T-helper 2 cell (primary cell): ENCODE data around the gene DDC.
"Not testable (repeated sequence)": the region's sequence is repeated elsewhere in the genome, so short reads cannot be mapped to it uniquely, and the experiment has no call there.

Source experiments
- DNase-seq, 5 experiments: peaks; one replicate each; pipeline versions ENCODE4 v3.0.0 to v3.0.0-alpha.2; 2012 to 2022

DDC gene

DNA sequence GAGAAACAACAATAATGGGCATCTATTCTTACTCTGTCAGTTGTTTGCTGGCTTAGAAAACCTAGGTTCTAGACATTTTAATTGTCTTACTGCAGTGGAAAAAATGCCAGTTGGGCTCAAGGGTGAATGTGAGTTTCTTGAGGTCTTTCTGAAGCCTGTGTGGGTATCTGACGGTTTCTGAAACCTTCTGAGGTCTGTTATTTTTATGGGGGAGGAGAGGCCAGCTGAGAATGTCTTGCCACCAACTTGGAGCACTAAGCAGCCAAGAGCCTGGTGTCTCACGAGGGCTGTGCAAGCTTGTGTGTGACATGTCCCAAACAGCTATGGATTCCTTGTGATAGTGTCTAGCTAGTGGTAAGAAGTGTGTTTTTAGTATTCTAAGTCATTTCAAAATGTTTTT is 24.2 kb upstream of the DDC start:
- peak in 1 of 5 experiments; percentile 89 for DNase-seq

DNA sequence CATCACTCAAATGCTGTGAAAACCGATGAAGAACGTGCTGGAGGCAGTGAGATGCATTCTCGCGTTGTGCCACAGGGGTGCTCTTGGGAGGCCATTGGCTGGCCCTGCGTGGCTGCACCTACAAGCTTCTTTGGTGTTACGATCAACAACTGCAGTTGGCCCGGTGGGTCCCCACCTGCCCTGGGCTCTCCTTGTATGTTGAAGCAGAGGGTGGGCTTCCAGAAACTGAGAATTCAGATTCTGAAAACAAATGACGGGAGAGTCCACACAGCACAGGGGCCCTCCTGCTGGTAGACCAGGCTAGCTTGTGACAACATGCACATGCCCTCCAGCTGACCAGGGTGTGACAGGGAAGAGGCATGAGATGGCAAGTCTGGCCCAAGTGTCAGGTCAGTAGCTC is 23.7 kb upstream of the DDC start:
- peak in 1 of 5 experiments; percentile 52 for DNase-seq

DNA sequence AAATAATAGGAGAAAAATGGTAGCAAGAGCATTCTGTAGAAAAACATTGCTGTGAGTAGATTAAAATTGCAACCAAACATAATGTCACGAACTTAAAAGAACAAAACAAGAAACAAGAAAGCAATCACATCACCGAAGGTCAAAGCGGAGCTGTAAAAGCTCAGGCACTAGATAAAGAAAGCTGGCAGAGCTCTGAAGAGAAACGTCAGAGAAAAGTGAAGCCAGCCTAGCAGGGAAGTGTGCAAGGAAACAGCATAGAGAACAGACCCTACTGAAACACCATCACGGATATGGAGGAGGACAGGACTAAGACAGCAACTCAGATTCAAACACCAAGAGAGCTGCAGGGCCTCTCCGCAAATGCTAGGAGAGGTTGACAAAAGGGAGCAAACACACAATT is 22.5 kb upstream of the DDC start:
- DNase-seq, result no peak

DNA sequence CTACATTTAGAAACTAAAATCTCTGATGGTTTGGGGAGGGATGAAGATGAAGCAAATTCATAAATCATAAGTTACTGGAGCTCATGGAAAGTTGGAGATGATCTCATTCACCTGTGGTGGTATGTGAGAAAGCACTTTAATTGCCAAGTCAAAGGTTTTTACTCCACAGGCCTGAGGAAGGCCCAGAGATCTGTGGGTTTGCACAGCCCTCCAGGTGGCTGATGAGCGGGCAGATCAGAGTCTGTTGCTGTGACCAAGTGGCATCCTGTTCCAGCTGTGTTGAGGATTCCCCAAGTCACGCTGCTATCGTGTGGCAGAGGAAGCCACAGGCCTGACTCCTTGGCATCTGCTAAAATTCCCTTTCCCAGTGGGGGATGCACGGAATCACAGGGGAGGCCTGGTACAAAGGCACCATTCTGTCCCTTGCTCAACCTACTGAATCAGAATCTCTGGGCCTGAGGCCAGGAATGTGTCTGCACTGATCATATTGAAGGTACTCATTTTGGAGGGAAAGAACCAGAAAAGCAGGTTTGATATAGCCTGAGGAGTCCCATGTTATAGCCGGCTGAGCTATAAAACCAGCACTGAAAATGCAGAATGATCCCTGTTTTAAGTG is 19.7 kb upstream of the DDC start:
- DNase-seq, result no peak

DNA sequence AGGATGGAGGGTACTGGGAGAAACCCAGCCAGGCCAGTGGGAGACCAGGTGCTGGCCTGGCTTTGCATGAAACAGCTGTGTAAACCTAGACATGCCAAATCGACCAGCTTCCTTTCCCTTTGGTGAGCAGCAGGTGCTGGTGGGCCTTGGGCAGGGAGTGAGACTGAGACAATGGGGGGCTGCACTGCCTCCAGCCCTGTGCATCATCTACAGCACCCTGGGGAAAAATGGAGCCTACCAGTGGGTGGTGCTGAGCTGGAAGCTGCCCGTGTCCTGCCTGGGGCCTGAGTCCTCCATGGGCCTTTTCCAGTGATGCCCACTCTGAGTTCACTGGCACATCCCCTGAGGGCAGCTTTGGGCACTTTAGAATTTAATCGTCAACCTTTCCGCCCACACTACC is 19.2 kb upstream of the DDC start:
- no peak for DNase-seq

DNA sequence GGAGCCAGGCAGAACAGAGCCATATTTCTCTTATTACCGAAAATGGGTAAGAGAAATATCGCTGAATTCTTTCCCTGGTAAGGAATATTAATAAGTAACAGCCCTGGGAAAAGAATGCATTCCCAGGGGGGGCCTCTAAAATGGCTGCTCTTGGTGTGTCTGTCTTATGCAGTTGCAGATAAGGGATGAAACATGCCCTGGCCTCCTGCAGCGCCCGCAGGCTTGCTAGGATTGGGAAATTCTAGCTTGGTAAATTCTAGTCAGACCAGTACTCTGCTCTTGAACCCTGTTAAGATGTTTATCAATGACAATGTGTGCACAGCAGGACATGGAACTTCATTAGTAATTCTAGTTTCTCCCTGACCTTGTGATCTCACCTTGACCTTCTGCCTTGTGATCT is 18.1 kb upstream of the DDC start:
- not testable (repeated sequence) for DNase-seq

DNA sequence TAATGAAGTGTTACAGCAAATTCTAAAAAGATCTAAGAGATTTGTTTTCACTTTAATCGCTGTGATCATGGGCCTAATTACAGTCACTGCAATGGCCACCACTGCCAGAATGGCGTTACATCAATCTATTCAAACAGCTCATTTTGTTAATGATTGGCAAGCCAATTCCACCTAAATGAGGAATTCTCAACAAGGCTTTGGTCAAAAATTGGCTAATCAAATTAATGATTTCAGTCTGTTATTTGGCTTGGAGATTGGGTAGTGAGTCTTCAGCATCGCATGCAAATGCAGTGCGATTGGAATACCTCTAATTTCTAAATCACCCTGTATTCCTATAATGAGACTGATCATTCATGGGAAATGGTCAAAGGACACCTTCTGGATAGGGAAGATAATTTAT is 17.1 kb upstream of the DDC start:
- not testable (repeated sequence) for DNase-seq

DNA sequence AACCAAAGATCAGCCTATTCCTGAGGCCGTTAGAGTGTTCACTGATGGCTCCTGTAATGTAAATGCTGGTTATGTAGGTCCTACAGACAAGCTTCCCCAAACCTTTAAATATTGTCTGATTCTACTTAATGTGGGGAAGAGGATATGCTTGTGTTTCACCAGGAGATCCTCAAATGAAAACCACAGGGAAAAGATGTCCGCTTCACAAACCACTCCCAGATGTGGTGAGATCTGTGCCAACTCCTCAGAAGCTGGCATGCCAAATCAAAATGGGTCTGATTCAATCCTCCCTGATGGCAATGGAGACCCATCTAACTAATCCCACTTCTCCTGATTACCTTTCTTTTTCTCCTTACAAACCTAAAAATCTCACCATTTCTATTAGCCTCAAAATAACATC is 15.5 kb upstream of the DDC start:
- not testable (repeated sequence) for DNase-seq

DNA sequence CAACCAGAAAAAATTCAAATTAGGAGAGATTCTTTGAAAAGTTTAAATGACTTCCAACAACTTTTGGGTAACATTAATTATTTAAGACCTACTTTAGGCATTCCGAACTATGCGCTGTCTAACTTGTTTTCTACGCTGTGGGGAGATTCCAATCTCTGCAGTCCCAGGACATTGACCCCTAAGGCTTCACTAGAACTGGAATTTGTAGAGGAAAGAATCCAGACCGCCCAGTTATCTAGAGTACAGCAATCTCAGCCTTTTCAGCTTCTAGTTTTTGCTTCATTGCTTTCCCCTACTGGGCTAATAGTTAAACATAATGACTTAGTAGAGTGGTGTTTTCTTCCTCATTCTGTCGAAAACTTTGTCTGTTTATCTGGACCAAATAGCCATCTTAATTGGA is 14.9 kb upstream of the DDC start:
- DNase-seq, result no peak

DNA sequence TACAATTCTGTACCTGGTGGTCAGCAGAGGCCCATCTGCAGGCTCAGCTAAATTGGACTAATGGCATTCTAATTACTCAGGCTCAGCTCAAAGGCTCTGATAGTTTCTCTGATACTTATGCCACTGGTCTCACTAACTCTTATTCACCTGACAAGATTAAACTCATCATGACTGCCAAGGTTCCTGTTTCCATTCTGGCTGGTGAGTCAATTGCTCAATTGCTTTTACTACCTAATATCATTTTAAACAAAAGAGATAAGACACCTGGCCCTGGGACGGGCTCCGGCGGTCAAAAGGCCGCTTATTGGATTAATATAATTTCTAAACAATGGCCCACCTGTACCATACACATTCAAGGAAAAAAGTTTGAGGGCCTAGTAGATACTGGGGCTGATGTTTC is 12.9 kb upstream of the DDC start:
- not testable (repeated sequence) for DNase-seq

DNA sequence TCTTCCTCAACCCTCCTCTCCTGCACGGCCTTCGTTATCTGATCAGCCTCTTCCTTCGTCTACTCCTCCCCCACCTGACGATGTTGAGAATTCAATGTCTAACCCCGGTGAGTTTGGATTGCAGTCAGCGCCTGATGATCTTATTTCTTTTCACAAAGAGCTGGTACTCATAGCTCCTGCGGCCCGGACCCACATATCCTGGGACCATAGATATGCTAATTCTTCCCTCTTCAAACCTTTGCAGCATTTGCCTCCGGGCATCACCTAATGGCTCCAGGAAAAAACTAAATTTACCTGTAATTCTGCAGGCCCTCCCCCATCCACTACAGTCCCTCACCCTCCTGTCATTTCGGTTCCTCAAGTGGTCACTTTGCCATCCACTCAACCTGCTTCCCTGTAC is 12.4 kb upstream of the DDC start:
- no peak for DNase-seq

DNA sequence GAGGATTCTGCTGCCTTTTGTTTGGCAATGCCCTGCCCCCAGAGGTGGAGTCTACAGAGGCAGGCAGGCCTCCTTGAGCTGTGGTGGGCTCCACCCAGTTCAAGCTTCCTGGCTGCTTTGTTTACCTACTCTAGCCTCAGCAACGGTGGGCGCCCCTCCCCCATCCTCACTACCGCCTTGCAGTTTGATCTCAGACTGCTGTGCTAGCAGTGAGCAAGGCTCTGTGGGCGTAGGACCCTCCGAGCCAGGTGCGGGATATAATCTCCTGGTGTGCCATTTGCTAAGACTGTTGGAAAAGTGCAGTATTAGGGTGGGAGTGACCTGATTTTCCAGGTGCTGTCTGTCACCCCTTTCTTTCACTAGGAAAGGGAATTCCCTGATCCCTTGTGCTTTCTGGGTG is 11.2 kb upstream of the DDC start:
- DNase-seq, result not testable (repeated sequence)

DNA sequence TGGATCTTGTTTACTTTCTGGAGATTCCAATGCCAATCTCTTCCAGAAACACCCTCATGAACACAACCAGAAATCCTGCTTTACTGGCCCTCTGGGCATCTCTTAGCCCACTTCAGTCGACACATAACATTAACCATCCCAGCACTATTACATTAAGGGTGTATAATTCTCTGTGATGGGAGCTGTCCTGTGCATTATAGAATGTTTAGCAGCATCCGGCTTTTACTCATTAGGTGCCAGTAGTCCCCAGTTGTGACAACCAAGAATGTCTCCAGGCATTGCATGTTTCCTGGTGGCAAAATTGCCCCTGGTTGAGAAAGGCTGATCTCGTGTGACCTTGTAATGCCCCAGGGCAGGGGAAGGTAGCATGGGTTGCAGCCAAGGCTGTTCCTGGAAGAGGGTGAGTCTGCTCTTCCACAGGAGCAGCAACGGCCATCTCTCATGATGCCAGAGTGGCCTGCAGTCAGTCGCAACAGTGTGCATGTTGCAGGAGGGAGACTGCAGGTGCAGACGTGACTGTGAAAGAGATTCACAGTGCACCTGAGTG is 2.6 kb upstream of the DDC start:
- DNase-seq, result no peak

DNA sequence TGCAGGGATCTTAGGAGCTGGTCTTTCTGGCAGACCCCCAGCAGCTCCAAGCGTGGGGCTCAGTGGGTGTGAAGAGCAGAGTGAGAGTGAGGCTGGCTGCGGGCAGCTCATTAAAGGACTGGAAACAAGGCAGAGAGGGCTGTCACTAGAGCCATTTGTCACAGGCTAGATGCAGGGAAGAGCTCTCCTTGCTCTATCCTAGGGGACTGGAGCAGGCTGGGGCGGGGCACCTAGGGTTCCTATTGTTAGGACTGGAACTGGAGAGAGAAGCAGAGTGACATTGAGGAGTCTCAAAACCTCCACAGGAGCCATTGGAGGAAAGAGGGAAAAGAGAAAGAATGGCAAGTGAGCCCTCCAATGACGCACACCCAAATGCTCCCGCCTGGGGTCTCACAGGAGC is 772 bp upstream of the DDC start:
- no peak for DNase-seq

DNA sequence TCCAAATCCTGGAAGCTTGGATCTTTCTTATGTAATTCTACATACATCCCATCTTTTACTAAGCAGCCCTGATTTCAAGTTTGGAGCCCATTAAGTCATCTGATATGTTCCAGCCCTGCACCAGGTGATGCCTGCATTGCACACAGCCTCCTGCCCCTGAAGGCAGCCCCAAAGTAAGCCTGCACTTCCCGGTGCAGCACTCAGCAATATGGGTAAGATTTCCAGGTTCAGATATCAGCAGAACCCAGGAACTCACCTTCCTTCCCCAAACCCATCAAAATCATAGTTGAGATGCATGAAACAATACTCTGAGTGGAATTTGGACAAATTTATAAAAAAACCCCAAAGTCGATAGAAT is 333 bp upstream of the DDC start:
- DNase-seq, result no peak

DNA sequence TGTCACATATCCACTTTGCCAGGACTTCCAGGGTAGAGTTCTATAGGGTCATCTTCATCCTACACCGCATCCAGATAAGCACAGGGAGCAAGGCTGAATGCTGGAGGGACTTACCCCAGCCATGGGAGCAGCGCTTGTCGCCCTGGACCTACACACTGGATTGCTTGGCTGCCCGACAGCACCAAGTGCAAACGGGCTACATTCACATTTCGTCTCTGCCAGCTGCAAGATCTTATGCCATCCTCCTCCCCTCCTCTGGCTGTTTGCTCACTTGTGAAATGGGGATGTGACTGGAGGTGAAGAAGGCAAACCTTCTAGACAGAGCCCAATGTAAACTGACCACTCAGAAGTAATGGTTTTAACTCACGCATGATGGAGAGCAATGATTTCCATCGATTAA is 1.0 kb downstream of the DDC start:
- no peak for DNase-seq

DNA sequence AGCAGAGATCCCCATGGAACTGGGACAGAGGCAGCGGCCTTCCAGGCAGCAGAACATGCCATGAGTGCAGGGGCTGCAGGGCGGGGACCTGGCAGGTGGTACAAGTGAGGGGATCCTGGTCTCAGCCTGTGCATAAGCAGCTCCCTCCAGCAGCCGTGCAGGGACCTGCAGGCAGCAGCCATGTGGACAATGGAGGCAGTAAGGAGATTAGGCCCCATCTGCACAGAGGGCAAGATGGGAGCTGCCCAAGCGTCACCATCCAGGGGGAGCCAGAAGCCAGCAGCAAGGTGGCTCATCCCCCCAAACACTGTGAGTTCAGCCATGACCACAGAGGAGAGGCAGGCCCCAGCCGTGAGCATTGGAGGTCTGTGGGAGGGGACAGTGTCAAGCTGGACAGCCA is 3.1 kb downstream of the DDC start:
- DNase-seq, result no peak

DNA sequence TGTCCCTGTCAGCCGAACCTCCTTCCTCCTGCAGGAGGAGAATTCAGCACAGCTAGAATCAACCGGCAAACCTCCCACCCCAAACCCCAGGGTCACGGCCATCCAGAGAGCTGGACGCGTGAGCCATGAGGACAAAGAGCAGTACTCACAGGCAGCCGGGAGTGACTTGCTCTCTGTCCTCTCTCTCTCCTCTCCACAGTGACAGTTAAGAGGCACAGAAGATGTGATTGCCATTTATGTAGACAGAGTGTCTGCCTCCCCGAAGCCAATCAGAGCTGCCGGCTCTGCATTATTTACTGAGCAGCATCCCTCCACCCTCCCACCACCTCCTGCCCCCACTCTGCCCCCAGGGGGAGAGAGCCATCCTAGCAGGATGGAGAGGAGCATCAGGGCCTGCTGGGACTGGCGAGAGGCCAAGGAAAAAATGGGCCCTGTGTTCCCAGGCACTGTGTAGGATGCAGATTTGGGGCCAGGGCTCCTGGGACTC is 4.3 kb downstream of the DDC start:
- no peak for DNase-seq

DNA sequence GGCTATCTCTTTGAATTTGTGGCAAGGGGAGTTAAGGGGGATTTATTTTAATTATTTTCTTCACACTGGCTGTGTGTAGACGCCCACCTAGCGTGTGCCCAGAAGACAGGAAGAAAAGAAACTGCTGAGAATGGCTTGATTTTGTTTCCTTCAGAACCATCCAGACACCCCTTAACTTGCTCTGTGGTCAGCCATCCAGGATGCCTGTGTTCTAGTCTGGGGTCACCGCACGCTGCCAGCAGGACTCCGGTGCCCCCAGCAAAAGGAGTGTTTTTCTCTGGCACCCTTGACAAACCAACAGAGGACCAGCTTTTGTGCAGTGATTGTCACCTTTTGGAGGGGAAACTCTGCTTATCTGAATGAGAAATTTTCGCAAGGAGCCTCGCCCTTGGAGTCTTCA is 5.3 kb downstream of the DDC start:
- DNase-seq, result no peak

DNA sequence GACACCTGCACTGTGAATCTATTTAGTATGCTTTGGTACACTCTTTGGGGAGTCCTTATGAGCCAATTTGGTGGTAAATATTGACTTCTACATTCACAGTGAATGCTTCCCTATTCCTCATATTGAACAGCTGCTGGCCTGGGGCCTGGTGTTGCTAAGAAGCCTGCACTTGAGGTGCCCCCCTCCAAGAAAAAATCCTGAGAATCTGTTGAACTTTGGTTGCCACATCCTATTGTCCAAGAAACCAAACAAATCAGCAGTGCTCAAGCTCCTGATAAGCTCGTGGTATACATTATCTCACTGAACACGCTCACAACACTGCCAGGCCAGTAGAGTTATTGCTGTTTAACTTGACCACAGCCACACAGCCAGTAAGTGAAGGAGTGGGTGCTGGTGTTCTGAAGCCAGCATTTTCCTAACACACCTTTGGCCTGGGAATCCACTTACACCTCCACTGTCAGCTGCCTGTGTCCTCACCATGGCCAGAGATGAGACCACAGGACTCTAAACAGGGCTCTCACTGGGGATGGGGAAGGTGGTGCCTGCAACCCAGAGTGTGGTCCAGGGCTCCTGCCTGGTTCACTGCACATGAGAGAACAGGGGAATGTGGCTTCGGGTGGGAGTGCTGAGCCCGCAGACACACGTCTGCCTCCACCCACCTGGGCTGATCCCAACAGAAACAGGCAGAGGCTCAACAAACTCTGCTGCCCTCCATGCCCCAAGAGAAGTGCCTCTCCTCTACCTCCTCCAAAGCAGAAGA is 6.7 kb downstream of the DDC start:
- no peak for DNase-seq

DNA sequence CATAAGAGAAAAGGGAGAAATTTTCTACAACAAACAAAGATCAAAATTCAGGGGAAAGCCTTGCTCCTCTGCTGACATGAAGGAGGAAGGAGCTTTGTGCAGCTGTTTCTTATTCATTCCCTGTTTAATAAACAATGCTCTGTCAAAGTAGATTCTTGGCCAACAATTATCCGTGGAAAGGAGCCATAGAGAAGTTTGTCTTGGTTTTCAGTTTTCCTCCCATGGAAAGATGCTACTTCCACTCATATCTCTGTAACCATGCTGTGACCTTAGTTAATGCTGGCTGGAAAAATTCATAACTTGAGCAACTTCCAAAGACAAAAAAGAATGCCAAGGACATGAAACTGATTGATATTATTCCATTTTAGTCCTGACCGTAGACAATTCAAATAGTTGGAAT is 8.1 kb downstream of the DDC start:
- no peak for DNase-seq

DNA sequence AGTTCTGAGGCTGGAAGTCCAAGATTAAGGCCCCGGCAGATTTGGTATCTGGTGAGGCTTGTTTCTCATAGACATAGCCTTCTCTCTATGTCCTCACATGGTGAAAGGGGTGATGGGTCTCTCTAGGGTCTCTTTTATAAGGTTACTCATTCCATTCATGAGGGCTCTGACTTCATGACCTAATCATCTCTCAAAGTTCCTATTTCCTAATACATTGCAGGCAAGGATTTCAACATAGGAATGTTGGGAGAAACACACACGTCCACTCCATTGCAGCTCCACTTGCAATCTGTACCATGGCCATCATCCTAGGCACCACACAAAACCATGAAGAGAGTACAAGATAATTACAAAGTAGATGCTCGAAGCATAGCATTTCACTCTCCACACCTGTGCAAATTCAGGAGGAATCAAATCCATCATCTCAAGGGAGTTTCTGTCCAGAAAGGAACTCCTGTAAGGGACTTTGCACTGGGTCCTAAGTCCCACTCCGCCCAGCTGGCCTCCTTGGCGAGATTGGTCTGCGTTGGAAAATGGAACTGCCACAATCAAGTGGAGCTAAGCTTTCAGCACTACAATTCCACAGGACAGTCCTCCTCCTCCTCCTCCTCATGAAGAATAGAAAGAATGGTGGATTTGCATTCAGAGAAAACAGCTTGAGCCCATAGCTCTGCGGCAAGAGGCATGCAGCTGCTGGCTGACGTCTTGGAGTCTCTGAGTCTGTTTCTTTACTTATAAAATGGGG is 8.8 kb downstream of the DDC start:
- no peak for DNase-seq

DNA sequence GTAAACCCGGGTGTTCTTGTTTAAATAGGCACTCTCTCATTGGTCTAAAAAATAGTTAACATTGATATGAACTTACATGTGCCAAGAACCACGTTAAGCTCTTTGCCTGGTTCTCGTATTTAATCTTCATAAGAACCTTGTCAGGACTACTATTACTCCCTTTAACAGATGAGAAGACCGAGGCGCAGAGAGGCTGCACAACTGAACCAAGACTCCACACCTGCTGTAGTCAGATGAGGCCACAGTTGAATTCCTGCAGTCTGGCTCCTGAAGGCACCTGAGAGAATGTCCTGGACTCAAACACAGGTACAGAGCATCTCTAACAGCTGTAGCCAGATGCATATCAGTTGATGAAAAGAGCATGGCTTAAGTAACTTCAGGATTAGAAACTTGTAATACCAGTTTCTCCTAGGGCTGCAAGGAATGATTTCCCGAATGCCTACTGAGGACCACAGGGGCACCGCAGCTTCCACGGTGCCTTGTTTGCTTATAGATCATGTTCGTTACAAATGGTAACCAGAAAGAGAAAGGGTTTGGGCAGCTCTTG is 9.5 kb downstream of the DDC start:
- no peak for DNase-seq
